Neural progenitor cell (in vitro differentiated cells): ENCODE results near the gene HTR6.

Experiments used
- EZH2 ChIP-seq: fragments of 200-600 bp; sonication (generic); IDR thresholded peaks from 2 replicates; pipeline ENCODE4 v1.6.1; 2017; ENCODE audit warnings: antibody characterized with exemption, mild to moderate bottlenecking, moderate library complexity
- EZH2phosphoT487 ChIP-seq: fragments of 200-600 bp; sonication (generic); IDR thresholded peaks from 2 replicates; pipeline ENCODE4 v1.6.1; 2017; ENCODE audit warnings: antibody characterized with exemption
- TF ChIP-seq, protein P1 (sequence below): fragments of 200-600 bp; sonication (generic); IDR thresholded peaks from 2 replicates; pipeline ENCODE4 v1.5.1; 2017; ENCODE audit warnings: antibody characterized with exemption, mild to moderate bottlenecking

DNA sequence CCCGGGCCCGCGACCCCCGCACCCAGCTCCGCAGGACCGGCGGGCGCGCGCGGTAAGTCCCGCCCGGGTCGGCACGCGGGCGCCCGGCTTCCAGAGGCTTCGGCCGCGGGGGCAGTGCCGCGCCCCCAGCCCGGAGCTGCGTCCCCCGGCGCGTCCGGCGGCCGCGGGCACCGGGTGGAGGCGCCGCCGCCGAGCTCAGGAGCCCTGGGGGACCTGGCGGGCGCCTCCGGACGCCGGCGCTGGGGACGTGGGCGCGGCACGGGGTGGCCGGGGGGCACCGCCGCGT is 20.3 kb upstream of the HTR6 start:
- TF ChIP-seq, protein P1, sequence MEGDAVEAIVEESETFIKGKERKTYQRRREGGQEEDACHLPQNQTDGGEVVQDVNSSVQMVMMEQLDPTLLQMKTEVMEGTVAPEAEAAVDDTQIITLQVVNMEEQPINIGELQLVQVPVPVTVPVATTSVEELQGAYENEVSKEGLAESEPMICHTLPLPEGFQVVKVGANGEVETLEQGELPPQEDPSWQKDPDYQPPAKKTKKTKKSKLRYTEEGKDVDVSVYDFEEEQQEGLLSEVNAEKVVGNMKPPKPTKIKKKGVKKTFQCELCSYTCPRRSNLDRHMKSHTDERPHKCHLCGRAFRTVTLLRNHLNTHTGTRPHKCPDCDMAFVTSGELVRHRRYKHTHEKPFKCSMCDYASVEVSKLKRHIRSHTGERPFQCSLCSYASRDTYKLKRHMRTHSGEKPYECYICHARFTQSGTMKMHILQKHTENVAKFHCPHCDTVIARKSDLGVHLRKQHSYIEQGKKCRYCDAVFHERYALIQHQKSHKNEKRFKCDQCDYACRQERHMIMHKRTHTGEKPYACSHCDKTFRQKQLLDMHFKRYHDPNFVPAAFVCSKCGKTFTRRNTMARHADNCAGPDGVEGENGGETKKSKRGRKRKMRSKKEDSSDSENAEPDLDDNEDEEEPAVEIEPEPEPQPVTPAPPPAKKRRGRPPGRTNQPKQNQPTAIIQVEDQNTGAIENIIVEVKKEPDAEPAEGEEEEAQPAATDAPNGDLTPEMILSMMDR, result no peak
- TF ChIP-seq EZH2, result no peak
- TF ChIP-seq EZH2phosphoT487, result no peak
